GM18526 (cell line): ENCODE data around the gene G6PC2.

Experiments used
- POLR2A ChIP-seq: IDR thresholded peaks from 3 replicates; pipeline ENCODE4 v1.6.1; 2011; ENCODE audit not compliant: insufficient read length; ENCODE audit errors: extremely low read depth

The G6PC2 gene

GRCh38 chr2:168901003-168901402 lies at the start of gene G6PC2:
Gene G6PC2, plus strand, starts transcription at chr2:168901291. Its CDS starts 41 bp downstream, at chr2:168901332.
- TF ChIP-seq POLR2A, result no peak

- no peak for TF ChIP-seq POLR2A
These were observed 49.3 kb upstream of the G6PC2 start for GRCh38 chr2:168851674-168852320.

- no peak for TF ChIP-seq POLR2A
These were observed 48.6 kb upstream of the G6PC2 start for GRCh38 chr2:168852481-168852880.

GRCh38 chr2:168853471-168853870 lies 47.6 kb upstream of the G6PC2 start:
- TF ChIP-seq POLR2A, result no peak

GRCh38 chr2:168854651-168855050 lies 46.4 kb upstream of the G6PC2 start:
- no peak for TF ChIP-seq POLR2A

GRCh38 chr2:168855601-168856000 lies 45.5 kb upstream of the G6PC2 start:
- no peak for TF ChIP-seq POLR2A

GRCh38 chr2:168858146-168858545 lies 42.9 kb upstream of the G6PC2 start:
- no peak for TF ChIP-seq POLR2A

- no peak for TF ChIP-seq POLR2A
These were observed 26.6 kb upstream of the G6PC2 start for GRCh38 chr2:168874368-168875054.

- no peak for TF ChIP-seq POLR2A
These were observed 16.1 kb upstream of the G6PC2 start for GRCh38 chr2:168884975-168885374.

GRCh38 chr2:168889635-168890005 lies 11.5 kb upstream of the G6PC2 start:
- no peak for TF ChIP-seq POLR2A

- TF ChIP-seq POLR2A, result peak; percentile 67
These were observed 10.9 kb upstream of the G6PC2 start, which contains the start of gene SPC25 for GRCh38 chr2:168890006-168890782. Gene SPC25, minus strand, starts transcription at chr2:168890430. Its CDS starts 911 bp downstream, at chr2:168889519.

GRCh38 chr2:168892327-168892726 lies 8.8 kb upstream of the G6PC2 start:
- no peak for TF ChIP-seq POLR2A

GRCh38 chr2:168894101-168894500 lies 7.0 kb upstream of the G6PC2 start:
- no peak for TF ChIP-seq POLR2A

- no peak for TF ChIP-seq POLR2A
These were observed 6.4 kb upstream of the G6PC2 start for GRCh38 chr2:168894720-168895119.

GRCh38 chr2:168895771-168896170 lies 5.3 kb upstream of the G6PC2 start:
- no peak for TF ChIP-seq POLR2A

- no peak for TF ChIP-seq POLR2A
These were observed 4.3 kb upstream of the G6PC2 start for GRCh38 chr2:168896783-168897182.
